H1 (cell line): ENCODE data around the gene CHAD. TPM values are rescaled to one million over a fixed set of nuclear protein-coding genes. Genes with fewer than 3 reads are reported as not detected.

ENCODE experiments used
- CEBPB ChIP-seq: IDR thresholded peaks from 2 replicates; pipeline ENCODE4 v1.6.1; 2012; ENCODE audit warnings: low read depth, low read length
- CTBP2 ChIP-seq: IDR thresholded peaks from 2 replicates; pipeline ENCODE4 v1.7.0; 2011; ENCODE audit warnings: borderline replicate concordance, mild to moderate bottlenecking, moderate library complexity, mixed read lengths, low read length; ENCODE audit not compliant: insufficient read depth, insufficient read length
- KDM1A ChIP-seq: fragments of 200-600, 300-600 bp; sonication (generic); IDR thresholded peaks from 2 replicates; pipeline ENCODE4 v1.7.1; 2016; ENCODE audit warnings: mild to moderate bottlenecking, low read length, borderline replicate concordance
- NRF1 ChIP-seq: IDR thresholded peaks from 2 replicates; pipeline ENCODE4 v1.6.1; 2011; ENCODE audit warnings: mild to moderate bottlenecking, low read depth, low read length, improper control_type of control experiment
- TAF7 ChIP-seq: optimal IDR thresholded peaks from 2 replicates; pipeline ENCODE3; 2011; ENCODE audit warnings: low read depth, mild to moderate bottlenecking, inconsistent platforms, low read length, moderate library complexity, borderline replicate concordance
- polyA plus RNA-seq, 7 experiments: library from polyadenylated mRNA; depleted of rRNA in 3 of 7; stranded (reverse) in 5 of 7; unstranded in 2 of 7; fragments of >200 nt in 5 of 7; fragments of 200-250 nt in 2 of 7; gene quantifications; 1 replicate in 5 of 7; 2 replicates in 1 of 7; 4 replicates in 1 of 7; pipeline versions ENCODE4 v1.2.1 to v1.2.3, GENCODE V29; 2011 to 2013; ENCODE audit warnings: missing spikeins in 2 of 7, mixed read lengths in 2 of 7
- total RNA-seq: library from RNA; stranded (reverse); fragmentation: NEBNext Ultra II Directional; extraction: Animal tissue kit (Norgen Biotek cat#: 25700); gene quantifications from 2 replicates; pipeline ENCODE4 v1.2.1, GENCODE V29; 2021
- TF ChIP-seq, protein P1 (sequence below): fragments of 300-600 bp; sonication (generic); IDR thresholded peaks from 2 replicates; pipeline ENCODE4 v1.7.1; 2012; ENCODE audit warnings: low read length, moderate library complexity, mild to moderate bottlenecking, inconsistent platforms; ENCODE audit not compliant: insufficient replicate concordance

The CHAD gene
- total and polyA plus RNA-seq, 2 of the 8 experiments (the other 6 are each of a cell fraction or from before 2014, with no cell fraction given) = 0.03 TPM; not detected in 1

DNA sequence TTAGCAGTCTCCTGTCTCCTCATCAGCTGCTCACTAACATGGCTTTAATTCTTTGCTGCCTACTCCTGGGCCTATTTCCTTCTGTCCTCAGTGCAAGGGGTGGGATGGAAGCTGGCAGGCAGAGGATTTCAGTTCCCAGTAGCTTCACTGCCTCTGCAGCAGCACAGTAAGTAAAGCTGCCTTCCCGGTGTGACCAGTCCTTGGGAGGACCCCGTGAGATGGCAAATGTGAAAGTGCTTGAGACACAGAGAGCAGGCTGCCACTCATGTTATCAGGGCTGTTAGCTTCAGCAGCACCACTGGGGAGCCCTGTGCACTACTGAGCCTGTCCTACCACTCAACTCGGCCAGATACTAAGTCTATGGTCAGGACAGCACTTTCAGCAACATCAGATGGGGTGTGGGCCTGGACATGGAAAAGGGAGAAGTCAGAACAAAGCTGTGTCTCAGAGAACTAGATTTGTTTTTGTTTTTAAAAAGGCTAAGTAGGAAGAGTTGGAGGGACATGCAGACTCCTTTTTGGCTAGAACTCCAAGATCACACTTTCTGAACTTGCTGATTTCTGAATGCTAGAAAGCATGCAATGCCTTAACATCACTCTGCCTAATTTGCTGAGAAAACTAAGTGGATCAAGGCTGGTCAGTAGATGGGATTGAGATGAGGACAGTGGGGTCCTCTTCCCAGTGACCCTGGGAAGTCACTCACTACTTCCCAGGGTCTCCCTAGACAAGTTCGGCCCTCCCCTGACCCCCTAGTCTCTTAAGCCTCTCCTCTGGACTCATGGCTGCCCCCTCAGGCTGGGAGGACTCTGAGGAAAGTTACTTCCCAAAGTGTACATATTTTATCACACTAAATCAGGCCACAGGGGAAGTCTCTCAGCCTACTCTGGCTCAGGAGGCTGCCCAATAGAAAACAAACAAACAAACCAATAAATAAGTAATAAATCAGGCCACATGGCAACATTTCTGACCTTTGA is 41.6 kb downstream of the CHAD start (continued):
- TF ChIP-seq CTBP2 = no peak
- no peak for TF ChIP-seq TAF7
- TF ChIP-seq KDM1A = no peak
- TF ChIP-seq, protein P1, sequence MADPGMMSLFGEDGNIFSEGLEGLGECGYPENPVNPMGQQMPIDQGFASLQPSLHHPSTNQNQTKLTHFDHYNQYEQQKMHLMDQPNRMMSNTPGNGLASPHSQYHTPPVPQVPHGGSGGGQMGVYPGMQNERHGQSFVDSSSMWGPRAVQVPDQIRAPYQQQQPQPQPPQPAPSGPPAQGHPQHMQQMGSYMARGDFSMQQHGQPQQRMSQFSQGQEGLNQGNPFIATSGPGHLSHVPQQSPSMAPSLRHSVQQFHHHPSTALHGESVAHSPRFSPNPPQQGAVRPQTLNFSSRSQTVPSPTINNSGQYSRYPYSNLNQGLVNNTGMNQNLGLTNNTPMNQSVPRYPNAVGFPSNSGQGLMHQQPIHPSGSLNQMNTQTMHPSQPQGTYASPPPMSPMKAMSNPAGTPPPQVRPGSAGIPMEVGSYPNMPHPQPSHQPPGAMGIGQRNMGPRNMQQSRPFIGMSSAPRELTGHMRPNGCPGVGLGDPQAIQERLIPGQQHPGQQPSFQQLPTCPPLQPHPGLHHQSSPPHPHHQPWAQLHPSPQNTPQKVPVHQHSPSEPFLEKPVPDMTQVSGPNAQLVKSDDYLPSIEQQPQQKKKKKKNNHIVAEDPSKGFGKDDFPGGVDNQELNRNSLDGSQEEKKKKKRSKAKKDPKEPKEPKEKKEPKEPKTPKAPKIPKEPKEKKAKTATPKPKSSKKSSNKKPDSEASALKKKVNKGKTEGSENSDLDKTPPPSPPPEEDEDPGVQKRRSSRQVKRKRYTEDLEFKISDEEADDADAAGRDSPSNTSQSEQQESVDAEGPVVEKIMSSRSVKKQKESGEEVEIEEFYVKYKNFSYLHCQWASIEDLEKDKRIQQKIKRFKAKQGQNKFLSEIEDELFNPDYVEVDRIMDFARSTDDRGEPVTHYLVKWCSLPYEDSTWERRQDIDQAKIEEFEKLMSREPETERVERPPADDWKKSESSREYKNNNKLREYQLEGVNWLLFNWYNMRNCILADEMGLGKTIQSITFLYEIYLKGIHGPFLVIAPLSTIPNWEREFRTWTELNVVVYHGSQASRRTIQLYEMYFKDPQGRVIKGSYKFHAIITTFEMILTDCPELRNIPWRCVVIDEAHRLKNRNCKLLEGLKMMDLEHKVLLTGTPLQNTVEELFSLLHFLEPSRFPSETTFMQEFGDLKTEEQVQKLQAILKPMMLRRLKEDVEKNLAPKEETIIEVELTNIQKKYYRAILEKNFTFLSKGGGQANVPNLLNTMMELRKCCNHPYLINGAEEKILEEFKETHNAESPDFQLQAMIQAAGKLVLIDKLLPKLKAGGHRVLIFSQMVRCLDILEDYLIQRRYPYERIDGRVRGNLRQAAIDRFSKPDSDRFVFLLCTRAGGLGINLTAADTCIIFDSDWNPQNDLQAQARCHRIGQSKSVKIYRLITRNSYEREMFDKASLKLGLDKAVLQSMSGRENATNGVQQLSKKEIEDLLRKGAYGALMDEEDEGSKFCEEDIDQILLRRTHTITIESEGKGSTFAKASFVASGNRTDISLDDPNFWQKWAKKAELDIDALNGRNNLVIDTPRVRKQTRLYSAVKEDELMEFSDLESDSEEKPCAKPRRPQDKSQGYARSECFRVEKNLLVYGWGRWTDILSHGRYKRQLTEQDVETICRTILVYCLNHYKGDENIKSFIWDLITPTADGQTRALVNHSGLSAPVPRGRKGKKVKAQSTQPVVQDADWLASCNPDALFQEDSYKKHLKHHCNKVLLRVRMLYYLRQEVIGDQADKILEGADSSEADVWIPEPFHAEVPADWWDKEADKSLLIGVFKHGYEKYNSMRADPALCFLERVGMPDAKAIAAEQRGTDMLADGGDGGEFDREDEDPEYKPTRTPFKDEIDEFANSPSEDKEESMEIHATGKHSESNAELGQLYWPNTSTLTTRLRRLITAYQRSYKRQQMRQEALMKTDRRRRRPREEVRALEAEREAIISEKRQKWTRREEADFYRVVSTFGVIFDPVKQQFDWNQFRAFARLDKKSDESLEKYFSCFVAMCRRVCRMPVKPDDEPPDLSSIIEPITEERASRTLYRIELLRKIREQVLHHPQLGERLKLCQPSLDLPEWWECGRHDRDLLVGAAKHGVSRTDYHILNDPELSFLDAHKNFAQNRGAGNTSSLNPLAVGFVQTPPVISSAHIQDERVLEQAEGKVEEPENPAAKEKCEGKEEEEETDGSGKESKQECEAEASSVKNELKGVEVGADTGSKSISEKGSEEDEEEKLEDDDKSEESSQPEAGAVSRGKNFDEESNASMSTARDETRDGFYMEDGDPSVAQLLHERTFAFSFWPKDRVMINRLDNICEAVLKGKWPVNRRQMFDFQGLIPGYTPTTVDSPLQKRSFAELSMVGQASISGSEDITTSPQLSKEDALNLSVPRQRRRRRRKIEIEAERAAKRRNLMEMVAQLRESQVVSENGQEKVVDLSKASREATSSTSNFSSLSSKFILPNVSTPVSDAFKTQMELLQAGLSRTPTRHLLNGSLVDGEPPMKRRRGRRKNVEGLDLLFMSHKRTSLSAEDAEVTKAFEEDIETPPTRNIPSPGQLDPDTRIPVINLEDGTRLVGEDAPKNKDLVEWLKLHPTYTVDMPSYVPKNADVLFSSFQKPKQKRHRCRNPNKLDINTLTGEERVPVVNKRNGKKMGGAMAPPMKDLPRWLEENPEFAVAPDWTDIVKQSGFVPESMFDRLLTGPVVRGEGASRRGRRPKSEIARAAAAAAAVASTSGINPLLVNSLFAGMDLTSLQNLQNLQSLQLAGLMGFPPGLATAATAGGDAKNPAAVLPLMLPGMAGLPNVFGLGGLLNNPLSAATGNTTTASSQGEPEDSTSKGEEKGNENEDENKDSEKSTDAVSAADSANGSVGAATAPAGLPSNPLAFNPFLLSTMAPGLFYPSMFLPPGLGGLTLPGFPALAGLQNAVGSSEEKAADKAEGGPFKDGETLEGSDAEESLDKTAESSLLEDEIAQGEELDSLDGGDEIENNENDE = no peak
- TF ChIP-seq CEBPB = no peak
- no peak for TF ChIP-seq NRF1
